Parathyroid adenoma (tissue), 2 donors: ENCODE results near the gene PRKCA.

ENCODE experiments used
- H2AFZ ChIP-seq: fragments of 300-600 bp; sonication (generic); one replicate; pipeline ENCODE4 v1.7.0; 2017; ENCODE audit warnings: antibody characterized with exemption, mild to moderate bottlenecking
- H3K27ac ChIP-seq: fragments of 300-600 bp; sonication (generic); one replicate; pipeline ENCODE4 v1.7.0; 2017
- H3K27me3 ChIP-seq: fragments of 300-600 bp; sonication (generic); one replicate; pipeline ENCODE4 v1.7.0; 2017; ENCODE audit warnings: low read length; ENCODE audit not compliant: control insufficient read depth, insufficient read depth
- H3K36me3 ChIP-seq: fragments of 300-600 bp; sonication (generic); one replicate; pipeline ENCODE4 v1.7.0; 2017; ENCODE audit warnings: low read length; ENCODE audit not compliant: control insufficient read depth, insufficient read depth
- H3K4me1 ChIP-seq: fragments of 300-600 bp; sonication (generic); one replicate; pipeline ENCODE4 v1.7.0; 2017; ENCODE audit warnings: control low read depth
- H3K4me2 ChIP-seq: fragments of 300-600 bp; sonication (generic); one replicate; pipeline ENCODE4 v1.7.0; 2017; ENCODE audit warnings: low read length
- H3K4me3 ChIP-seq: fragments of 300-600 bp; sonication (generic); one replicate; pipeline ENCODE4 v1.7.0; 2017; ENCODE audit warnings: low read depth, low read length
- H3K79me2 ChIP-seq: fragments of 300-600 bp; sonication (generic); one replicate; pipeline ENCODE4 v1.7.0; 2017; ENCODE audit warnings: control low read depth
- H3K9ac ChIP-seq: fragments of 300-600 bp; sonication (generic); one replicate; pipeline ENCODE4 v1.7.0; 2017; ENCODE audit warnings: mild to moderate bottlenecking
- H3K9me3 ChIP-seq: fragments of 300-600 bp; sonication (generic); one replicate; pipeline ENCODE4 v1.7.0; 2017; ENCODE audit warnings: low read length; ENCODE audit not compliant: control insufficient read depth
- TF ChIP-seq, protein P1 (sequence below): fragments of 300-600 bp; sonication (generic); IDR thresholded peaks from one replicate; pipeline ENCODE4 v1.7.0; 2017; ENCODE audit warnings: antibody characterized with exemption, mild to moderate bottlenecking
- donor health status: primary hyperparathyroidism.

Gene PRKCA

DNA sequence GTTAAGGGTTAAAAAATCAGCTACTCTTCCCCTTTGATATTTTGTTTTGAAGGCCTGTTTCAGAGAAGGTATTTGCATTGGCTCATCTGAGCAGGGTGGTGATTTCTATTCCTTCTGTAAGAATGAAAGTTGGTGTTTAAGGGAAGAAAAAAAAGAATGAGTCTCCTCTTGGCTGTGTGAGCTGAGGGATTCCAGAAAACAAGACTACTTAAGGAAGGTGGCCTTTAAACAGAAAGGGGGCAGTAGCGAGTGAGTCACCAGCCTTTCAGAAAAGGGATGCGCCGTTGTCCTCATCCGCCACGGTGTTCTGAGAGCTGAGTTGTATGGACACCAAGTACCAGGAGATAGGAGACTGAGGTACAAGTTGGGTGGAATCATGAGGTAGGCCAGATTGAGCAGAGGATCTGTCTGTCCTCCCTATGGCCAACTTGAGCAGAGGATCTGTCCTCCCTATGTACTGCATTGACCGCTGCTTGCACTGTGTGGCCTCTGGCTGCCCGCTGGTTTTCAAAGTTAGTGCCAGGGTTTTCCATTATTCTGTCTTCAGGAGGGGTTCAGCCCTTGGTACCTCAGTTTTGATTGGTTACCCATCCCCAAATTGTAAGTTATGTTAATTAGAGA lies 8.2 kb downstream of the PRKCA start:
- Histone ChIP-seq H3K4me3 (no peak overlapping the region), H3K9ac (no peak overlapping the region), H3K4me1 (no peaks in the 10 kb centered on the region), H3K79me2 (no peaks in the 10 kb centered on the region), H3K27ac (no peak overlapping the region), H3K27me3 (no peaks in the 10 kb centered on the region), H3K36me3 (no peaks in the 10 kb centered on the region), H3K4me2 (no peak overlapping the region), H3K9me3 (no peaks in the 10 kb centered on the region), H2AFZ (no peak overlapping the region)
- TF ChIP-seq, protein P1, sequence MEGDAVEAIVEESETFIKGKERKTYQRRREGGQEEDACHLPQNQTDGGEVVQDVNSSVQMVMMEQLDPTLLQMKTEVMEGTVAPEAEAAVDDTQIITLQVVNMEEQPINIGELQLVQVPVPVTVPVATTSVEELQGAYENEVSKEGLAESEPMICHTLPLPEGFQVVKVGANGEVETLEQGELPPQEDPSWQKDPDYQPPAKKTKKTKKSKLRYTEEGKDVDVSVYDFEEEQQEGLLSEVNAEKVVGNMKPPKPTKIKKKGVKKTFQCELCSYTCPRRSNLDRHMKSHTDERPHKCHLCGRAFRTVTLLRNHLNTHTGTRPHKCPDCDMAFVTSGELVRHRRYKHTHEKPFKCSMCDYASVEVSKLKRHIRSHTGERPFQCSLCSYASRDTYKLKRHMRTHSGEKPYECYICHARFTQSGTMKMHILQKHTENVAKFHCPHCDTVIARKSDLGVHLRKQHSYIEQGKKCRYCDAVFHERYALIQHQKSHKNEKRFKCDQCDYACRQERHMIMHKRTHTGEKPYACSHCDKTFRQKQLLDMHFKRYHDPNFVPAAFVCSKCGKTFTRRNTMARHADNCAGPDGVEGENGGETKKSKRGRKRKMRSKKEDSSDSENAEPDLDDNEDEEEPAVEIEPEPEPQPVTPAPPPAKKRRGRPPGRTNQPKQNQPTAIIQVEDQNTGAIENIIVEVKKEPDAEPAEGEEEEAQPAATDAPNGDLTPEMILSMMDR = no peak

DNA sequence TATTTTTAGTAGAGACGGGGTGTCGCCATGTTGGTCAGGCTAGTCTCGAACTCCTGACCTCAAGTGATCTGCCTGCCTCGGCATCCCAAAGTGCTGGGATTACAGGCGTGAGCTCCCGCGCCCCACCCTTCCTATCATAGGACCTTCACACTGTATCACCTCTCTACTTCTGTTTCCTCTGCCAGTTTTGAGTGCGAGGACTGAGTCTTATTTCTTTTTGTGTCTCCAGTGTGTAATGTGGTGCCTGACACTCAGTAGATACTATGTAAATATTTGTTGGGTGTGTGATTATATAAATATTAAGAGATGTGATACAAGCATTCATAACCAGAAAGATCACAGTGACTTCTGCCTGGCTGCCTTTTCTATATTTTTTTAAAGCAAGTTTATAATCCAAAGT lies 10.5 kb downstream of the PRKCA start:
- TF ChIP-seq, protein P1 = no peak
- H2AFZ ChIP-seq = no peak overlapping the region
- H3K4me2 ChIP-seq = no peak overlapping the region
- H3K9me3 ChIP-seq = no peaks in the 10 kb centered on the region
- no peaks in the 10 kb centered on the region for H3K4me1 ChIP-seq
- no peak overlapping the region for H3K4me3 ChIP-seq
- H3K36me3 ChIP-seq = no peaks in the 10 kb centered on the region
- H3K27me3 ChIP-seq = no peaks in the 10 kb centered on the region
- no peaks in the 10 kb centered on the region for H3K79me2 ChIP-seq
- H3K27ac ChIP-seq = no peak overlapping the region
- H3K9ac ChIP-seq = no peak overlapping the region

DNA sequence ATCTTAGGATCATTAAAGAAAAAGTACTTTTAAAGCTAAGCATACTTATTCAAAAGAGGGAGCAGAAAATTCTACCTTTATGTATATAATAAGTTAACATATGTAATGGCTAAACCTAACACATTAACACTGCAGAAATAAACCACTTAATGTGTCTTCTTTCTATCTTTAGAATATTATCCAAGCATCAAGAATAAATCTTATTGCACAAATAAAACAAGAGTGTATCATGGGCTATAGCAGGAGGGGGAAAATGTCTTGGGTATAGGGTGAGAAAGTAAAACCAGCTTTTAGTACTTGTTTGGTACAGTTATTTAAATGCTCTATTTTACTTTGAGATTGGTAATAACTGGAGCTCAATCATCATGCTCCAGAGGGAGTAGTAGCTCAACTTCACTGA lies 10.9 kb downstream of the PRKCA start:
- H3K4me2 ChIP-seq = no peak overlapping the region
- H3K27ac ChIP-seq = no peak overlapping the region
- H3K9ac ChIP-seq = no peak overlapping the region
- no peaks in the 10 kb centered on the region for H3K4me1 ChIP-seq
- no peaks in the 10 kb centered on the region for H3K79me2 ChIP-seq
- TF ChIP-seq, protein P1 = no peak
- no peaks in the 10 kb centered on the region for H3K36me3 ChIP-seq
- H3K9me3 ChIP-seq = no peaks in the 10 kb centered on the region
- H3K27me3 ChIP-seq = no peaks in the 10 kb centered on the region
- no peak overlapping the region for H3K4me3 ChIP-seq
- H2AFZ ChIP-seq = no peak overlapping the region

DNA sequence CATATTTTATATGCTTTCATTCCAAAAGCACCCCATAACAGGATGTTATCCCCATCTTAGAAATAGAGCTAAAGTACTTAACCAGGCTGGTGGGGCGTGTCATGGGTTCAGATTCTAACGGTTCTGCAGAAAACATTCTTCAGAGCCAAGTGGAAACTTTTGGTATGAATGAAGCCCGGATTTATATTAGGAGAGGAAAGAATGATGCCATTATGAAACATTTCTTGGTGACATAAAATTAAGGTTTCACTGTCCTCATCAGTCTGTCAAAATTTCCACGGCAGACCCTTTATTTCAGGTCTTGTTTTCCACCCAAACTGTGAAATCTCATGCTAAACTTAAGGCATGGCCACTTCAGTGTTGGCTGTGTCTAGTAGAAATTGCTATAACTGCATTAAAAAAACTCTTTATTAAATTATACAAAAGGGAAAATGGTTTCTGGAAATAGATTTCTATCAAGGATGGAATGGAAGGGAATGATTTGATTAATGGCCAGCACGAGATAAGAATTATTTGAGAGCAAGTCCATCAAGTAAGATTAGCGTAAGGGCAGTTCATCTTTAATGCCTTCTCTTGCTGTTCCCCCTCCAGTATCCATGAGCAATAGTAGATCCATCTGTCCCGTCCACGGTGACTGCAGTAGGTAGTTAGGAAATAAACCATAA lies 11.7 kb downstream of the PRKCA start:
- H3K9me3 ChIP-seq = no peaks in the 10 kb centered on the region
- no peak overlapping the region for H3K27ac ChIP-seq
- H2AFZ ChIP-seq = no peak overlapping the region
- H3K27me3 ChIP-seq = no peaks in the 10 kb centered on the region
- H3K36me3 ChIP-seq = no peaks in the 10 kb centered on the region
- no peak overlapping the region for H3K4me2 ChIP-seq
- H3K4me1 ChIP-seq = no peaks in the 10 kb centered on the region
- H3K79me2 ChIP-seq = no peaks in the 10 kb centered on the region
- no peak overlapping the region for H3K9ac ChIP-seq
- TF ChIP-seq, protein P1 = no peak
- H3K4me3 ChIP-seq = no peak overlapping the region

DNA sequence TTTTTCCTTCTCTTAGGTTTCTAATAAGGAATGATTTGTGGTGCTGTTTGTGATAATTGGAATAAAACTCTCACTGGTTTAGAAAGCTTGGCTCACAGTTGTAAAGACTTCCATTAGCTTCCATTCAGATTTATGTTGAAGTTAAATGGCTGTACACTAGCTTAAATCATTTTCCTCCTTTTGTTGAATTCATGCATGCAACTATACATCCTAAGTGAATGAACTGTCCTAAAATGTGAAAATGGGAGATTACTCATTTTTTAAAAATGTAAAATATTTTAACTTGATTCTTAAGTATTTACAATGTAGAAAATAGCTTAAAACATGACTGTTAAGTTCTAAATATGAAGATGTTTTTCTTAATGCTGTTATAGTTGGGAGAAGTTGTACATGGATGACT lies 15.2 kb downstream of the PRKCA start:
- TF ChIP-seq, protein P1 = no peak
- no peak overlapping the region for H3K9ac ChIP-seq
- H3K79me2 ChIP-seq = no peaks in the 10 kb centered on the region
- no peak overlapping the region for H2AFZ ChIP-seq
- H3K4me2 ChIP-seq = no peak overlapping the region
- H3K9me3 ChIP-seq = no peaks in the 10 kb centered on the region
- H3K27ac ChIP-seq = no peak overlapping the region
- H3K36me3 ChIP-seq = no peaks in the 10 kb centered on the region
- no peaks in the 10 kb centered on the region for H3K27me3 ChIP-seq
- no peak overlapping the region for H3K4me3 ChIP-seq
- no peaks in the 10 kb centered on the region for H3K4me1 ChIP-seq
